HT-29 (cell line): ENCODE results near the gene CDKN2D. TPM values are rescaled to one million over a fixed set of nuclear protein-coding genes. Genes with fewer than 3 reads are reported as not detected.
"Not testable (repeated sequence)": the region's sequence is repeated elsewhere in the genome, so short reads cannot be mapped to it uniquely, and the experiment has no call there.

Experiments
- DNase-seq: peaks from one replicate; pipeline ENCODE4 v3.0.0-alpha.2; 2015; ENCODE audit warnings: low spot score
- total RNA-seq: library from RNA; depleted of rRNA; stranded (reverse); fragments of >200 nt; shearing (Covaris generic); gene quantifications from 2 replicates; pipeline ENCODE4 v1.2.3, GENCODE V29; 2014

CDKN2D gene
- total RNA-seq, 1 experiment from 2014 or later = 23.0 TPM

- peak; percentile 13 for DNase-seq
Measured at GRCh38 chr19:10552510-10553053, 16.2 kb downstream of the CDKN2D start.

GRCh38 chr19:10551698-10552301 lies 17.0 kb downstream of the CDKN2D start:
- DNase-seq = peak; percentile 59

- not testable (repeated sequence) for DNase-seq
Measured at GRCh38 chr19:10551006-10551405, 17.8 kb downstream of the CDKN2D start.

GRCh38 chr19:10550336-10550735 lies 18.4 kb downstream of the CDKN2D start:
- DNase-seq = no peak

GRCh38 chr19:10549733-10550132 lies 19.0 kb downstream of the CDKN2D start:
- DNase-seq = no peak

- no peak for DNase-seq
Measured at GRCh38 chr19:10548746-10549276, 20.0 kb downstream of the CDKN2D start.

- no peak for DNase-seq
Measured at GRCh38 chr19:10546817-10547216, 22.0 kb downstream of the CDKN2D start.

- no peak for DNase-seq
Measured at GRCh38 chr19:10544753-10545251, 24.0 kb downstream of the CDKN2D start.

- no peak for DNase-seq
Measured at GRCh38 chr19:10544242-10544752, 24.5 kb downstream of the CDKN2D start.

GRCh38 chr19:10543420-10544241 lies 25.1 kb downstream of the CDKN2D start, which contains the start of gene ATG4D:
ATG4D (plus strand) TSS chr19:10543904; CDS start chr19:10544091, 187 bp downstream.
- peak; percentile 81 for DNase-seq

GRCh38 chr19:10543059-10543419 lies 25.7 kb downstream of the CDKN2D start:
- DNase-seq = no peak

- not testable (repeated sequence) for DNase-seq
Measured at GRCh38 chr19:10539016-10539415, 29.8 kb downstream of the CDKN2D start.

GRCh38 chr19:10538204-10538983 lies 30.4 kb downstream of the CDKN2D start:
- DNase-seq = no peak

GRCh38 chr19:10537668-10538067 lies 31.1 kb downstream of the CDKN2D start:
- DNase-seq = no peak

GRCh38 chr19:10535613-10536012 lies 33.2 kb downstream of the CDKN2D start:
- no peak for DNase-seq

GRCh38 chr19:10533646-10534386 lies 35.0 kb downstream of the CDKN2D start:
- DNase-seq = no peak

- DNase-seq = no peak
Measured at GRCh38 chr19:10532457-10532856, 36.3 kb downstream of the CDKN2D start.

GRCh38 chr19:10526887-10527286 lies 41.9 kb downstream of the CDKN2D start:
- not testable (repeated sequence) for DNase-seq

- no peak for DNase-seq
Measured at GRCh38 chr19:10525636-10526035, 43.1 kb downstream of the CDKN2D start.

GRCh38 chr19:10523135-10523636 lies 45.6 kb downstream of the CDKN2D start:
- no peak for DNase-seq
